ENCODE measurements around the gene SRSF4. TPM values are rescaled to one million over a fixed set of nuclear protein-coding genes. Genes with fewer than 3 reads are reported as not detected.

SRSF4 gene
- total and polyA plus RNA-seq, 9 of the 15 experiments (the other 6 are each of a cell fraction or from before 2014, with no cell fraction given), result 15.9 to 132 (median 82.0) TPM

DNA sequence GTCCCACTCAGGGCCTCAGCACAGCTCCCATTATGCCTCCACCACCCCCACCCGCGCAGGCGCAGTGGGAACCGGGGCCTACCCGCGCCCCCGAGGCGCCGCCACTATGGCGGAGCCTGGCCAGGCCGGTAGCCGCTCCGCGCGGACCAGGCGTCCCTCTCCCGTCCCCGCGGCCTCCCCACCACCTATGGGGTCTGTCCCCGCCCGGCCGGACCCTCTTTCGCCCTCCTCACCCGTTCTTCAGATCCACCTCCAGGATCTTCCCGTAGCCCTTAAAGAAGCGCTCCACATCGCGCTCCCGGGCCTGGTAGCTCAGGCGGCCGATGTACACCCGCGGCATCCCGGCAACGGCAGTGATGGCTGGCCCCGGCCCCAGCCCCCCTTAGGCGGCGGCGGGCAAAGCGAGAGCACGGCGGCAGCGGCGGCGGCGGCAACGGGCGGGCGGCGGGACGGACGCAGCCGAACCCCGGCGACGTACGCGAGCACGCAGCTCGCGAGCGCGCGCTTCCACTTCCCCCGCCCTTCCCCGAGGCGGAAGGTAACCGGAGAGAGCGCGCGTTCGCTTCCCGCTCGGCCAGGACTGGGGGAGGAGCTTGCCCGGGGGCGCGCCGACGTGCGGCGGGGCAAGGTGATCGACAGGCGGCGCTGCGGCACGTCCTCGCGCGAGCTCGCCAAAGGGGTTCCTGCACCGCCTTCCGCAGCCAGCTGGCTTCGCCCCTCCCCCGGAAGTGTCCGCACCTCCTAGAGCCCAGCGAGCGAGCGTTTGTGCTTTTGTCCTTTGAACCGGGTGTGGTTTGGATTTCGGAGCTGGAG, at the start of gene SRSF4 (continued):
- TF ChIP-seq, protein P1, sequence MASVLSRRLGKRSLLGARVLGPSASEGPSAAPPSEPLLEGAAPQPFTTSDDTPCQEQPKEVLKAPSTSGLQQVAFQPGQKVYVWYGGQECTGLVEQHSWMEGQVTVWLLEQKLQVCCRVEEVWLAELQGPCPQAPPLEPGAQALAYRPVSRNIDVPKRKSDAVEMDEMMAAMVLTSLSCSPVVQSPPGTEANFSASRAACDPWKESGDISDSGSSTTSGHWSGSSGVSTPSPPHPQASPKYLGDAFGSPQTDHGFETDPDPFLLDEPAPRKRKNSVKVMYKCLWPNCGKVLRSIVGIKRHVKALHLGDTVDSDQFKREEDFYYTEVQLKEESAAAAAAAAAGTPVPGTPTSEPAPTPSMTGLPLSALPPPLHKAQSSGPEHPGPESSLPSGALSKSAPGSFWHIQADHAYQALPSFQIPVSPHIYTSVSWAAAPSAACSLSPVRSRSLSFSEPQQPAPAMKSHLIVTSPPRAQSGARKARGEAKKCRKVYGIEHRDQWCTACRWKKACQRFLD (CRISPR knock-in tag; IDR thresholded peaks at IDR 0.05), result no peak; the same call in 1 of the 2 replicates
- TF ChIP-seq, protein P2, sequence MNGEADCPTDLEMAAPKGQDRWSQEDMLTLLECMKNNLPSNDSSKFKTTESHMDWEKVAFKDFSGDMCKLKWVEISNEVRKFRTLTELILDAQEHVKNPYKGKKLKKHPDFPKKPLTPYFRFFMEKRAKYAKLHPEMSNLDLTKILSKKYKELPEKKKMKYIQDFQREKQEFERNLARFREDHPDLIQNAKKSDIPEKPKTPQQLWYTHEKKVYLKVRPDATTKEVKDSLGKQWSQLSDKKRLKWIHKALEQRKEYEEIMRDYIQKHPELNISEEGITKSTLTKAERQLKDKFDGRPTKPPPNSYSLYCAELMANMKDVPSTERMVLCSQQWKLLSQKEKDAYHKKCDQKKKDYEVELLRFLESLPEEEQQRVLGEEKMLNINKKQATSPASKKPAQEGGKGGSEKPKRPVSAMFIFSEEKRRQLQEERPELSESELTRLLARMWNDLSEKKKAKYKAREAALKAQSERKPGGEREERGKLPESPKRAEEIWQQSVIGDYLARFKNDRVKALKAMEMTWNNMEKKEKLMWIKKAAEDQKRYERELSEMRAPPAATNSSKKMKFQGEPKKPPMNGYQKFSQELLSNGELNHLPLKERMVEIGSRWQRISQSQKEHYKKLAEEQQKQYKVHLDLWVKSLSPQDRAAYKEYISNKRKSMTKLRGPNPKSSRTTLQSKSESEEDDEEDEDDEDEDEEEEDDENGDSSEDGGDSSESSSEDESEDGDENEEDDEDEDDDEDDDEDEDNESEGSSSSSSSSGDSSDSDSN (IDR thresholded peaks at IDR 0.05; ENCODE audit: borderline replicate concordance in 1 of 2, low read depth in 2 of 2, low read length in 2 of 2), result peak; percentile 27 to 89; a peak in 3 of 4 replicates
- TF ChIP-seq EGR1 (conservative IDR thresholded peaks at IDR 0.05) (peak; percentile 72), RAD21 (CRISPR knock-in tag; conservative IDR thresholded peaks at IDR 0.05 in 1 of 2, IDR thresholded peaks at IDR 0.05 in 1 of 2) (peak; percentile 51 to 70), ELK3 (CRISPR knock-in tag; IDR thresholded peaks at IDR 0.05) (no peak), GTF2E2 (tag; IDR thresholded peaks at IDR 0.05) (peak; percentile 87), PHF20 (IDR thresholded peaks at IDR 0.05; ENCODE audit: partially characterized antibody) (peak; percentile 75), SNIP1 (IDR thresholded peaks at IDR 0.05; ENCODE audit: low read depth) (no peak), HMG20B (CRISPR knock-in tag; IDR thresholded peaks at IDR 0.05) (no peak), ZNF212 (CRISPR knock-in tag; IDR thresholded peaks at IDR 0.05) (no peak), KLF6 (CRISPR knock-in tag; IDR thresholded peaks at IDR 0.05; ENCODE audit: borderline replicate concordance) (peak; percentile 88; the same call in 1 of the 2 replicates), ZFP36 (IDR thresholded peaks at IDR 0.05; ENCODE audit: low read depth, low read length, partially characterized antibody) (no peak), L3MBTL2 (IDR thresholded peaks at IDR 0.05) (peak; percentile 91), ZNF3 (CRISPR knock-in tag; IDR thresholded peaks at IDR 0.05) (no peak), HEY1 (CRISPR knock-in tag; IDR thresholded peaks at IDR 0.05; ENCODE audit: borderline replicate concordance) (no peak), SMAD3 (CRISPR knock-in tag; conservative IDR thresholded peaks at IDR 0.05) (no peak)
- TF ChIP-seq, protein P3, sequence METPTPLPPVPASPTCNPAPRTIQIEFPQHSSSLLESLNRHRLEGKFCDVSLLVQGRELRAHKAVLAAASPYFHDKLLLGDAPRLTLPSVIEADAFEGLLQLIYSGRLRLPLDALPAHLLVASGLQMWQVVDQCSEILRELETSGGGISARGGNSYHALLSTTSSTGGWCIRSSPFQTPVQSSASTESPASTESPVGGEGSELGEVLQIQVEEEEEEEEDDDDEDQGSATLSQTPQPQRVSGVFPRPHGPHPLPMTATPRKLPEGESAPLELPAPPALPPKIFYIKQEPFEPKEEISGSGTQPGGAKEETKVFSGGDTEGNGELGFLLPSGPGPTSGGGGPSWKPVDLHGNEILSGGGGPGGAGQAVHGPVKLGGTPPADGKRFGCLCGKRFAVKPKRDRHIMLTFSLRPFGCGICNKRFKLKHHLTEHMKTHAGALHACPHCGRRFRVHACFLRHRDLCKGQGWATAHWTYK (CRISPR knock-in tag; IDR thresholded peaks at IDR 0.05), result no peak; the same call in 1 of the 2 replicates

All from K562 (cell line).